Measurements from ENCODE around the gene CARD19.

DNA sequence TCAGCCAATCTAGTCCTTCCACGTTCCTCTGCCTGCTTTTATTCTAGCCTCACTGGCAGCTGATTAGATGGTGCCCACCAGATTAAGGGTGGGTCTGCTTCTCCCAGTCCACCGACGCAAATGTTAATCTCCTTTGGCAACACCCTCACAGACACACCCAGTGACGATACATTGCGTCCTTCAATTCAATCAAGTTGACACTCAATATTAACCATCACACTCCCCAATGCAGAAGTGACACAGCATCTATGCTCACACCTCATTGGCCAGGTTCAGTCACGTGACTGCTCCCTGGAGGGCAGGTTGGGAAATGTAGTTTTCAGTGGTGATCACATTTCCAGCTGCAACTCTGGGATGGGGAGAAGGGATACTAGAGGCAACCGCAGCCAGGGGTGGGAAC is 24.6 kb upstream of the CARD19 start:
- TF ChIP-seq, protein P1, sequence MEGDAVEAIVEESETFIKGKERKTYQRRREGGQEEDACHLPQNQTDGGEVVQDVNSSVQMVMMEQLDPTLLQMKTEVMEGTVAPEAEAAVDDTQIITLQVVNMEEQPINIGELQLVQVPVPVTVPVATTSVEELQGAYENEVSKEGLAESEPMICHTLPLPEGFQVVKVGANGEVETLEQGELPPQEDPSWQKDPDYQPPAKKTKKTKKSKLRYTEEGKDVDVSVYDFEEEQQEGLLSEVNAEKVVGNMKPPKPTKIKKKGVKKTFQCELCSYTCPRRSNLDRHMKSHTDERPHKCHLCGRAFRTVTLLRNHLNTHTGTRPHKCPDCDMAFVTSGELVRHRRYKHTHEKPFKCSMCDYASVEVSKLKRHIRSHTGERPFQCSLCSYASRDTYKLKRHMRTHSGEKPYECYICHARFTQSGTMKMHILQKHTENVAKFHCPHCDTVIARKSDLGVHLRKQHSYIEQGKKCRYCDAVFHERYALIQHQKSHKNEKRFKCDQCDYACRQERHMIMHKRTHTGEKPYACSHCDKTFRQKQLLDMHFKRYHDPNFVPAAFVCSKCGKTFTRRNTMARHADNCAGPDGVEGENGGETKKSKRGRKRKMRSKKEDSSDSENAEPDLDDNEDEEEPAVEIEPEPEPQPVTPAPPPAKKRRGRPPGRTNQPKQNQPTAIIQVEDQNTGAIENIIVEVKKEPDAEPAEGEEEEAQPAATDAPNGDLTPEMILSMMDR (optimal IDR thresholded peaks at IDR 0.05 in 1 of 3, IDR thresholded peaks at IDR 0.05 in 1 of 3, conservative IDR thresholded peaks at IDR 0.05 in 1 of 3; ENCODE audit: extremely low read depth in 1 of 3, insufficient read depth in 2 of 3, low read length in 3 of 3): no peak
- no peak for TF ChIP-seq EZH2 (IDR thresholded peaks at IDR 0.05; ENCODE audit: low read length)
